Femur (tissue), 1 donor: ENCODE data around the gene FIG4.
"Not testable (repeated sequence)": the region's sequence is repeated elsewhere in the genome, so short reads cannot be mapped to it uniquely, and the experiment has no call there.

Source experiments
- DNase-seq: peaks from one replicate; pipeline ENCODE4 v3.0.0-alpha.2; 2017

The FIG4 gene

DNA sequence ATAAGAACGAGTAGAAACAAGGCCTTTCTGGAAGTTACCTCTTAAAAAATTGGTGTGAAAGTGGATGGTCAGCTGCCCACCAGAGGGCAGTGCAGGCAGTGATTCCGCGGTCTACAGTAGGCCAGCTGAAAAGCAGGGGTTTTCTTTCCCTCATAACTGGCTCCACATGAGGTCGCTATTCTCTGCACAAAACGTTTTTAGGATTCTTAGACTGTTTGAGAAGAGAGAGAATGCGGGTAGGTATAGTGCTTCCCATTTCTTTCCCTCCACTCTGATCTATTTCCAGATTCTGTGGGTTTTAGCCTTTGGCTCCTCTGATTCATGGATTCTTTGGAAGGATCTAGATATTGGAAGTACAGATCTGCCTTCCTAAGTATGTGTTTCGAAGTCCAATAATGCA is 14.2 kb downstream of the FIG4 start:
- peak; percentile 89 for DNase-seq

DNA sequence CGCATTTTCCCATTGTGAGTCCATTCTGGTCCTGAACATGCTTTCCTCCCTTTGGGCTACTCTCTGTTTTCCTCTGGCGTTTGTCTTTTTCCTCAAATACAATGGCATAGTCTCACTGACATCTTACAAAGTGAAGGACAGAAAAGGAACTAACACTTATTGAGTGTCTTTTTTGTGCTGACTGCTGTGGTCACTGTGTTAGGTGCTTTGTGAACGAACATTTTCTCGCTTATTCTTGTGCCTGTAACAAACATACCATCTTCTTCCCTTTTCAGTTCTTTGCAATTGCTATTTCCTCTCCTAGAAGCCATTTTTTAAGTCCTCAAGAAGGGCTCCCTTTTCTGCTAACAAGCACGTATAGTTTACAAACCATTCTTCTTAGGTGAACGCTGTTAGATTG is 15.4 kb downstream of the FIG4 start:
- DNase-seq = no peak

DNA sequence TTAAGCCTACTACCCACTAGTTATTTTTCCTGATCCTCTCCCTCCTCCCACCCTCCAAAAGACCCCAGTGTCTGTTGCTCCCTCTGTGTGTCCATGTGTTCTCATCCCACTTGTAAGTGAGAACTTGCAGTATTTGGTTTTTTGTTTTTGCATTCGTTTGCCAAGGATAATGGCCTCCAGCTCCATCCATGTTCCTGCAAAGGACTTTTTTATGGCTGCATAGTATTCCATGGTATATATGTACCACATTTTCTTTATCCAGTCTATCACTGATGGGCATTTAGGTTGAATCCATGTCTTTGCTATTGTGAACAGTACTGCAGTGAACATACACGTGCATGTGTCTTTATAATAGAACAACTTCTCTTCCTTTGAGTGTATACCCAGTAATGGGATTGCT is 17.0 kb downstream of the FIG4 start:
- DNase-seq = not testable (repeated sequence)

DNA sequence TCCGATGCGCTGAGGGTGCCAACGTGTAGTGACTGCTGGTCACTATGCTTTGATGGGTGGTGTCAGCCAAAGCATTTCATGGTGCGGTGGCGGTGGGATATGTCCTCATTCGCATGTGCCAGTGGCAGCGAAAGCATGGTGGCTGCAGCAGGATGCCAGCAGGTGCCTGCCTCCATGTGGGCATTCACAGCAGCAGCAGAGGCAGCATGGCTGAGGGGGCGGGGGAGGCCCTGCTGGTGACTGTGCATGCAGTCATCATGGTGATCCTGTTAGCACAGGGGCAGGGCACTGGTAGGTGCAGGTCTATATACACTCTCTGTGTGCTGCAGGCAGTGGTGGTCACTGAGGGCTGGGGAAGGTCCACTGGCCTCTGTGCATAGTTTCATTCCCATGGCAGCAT is 22.0 kb downstream of the FIG4 start:
- DNase-seq = no peak

DNA sequence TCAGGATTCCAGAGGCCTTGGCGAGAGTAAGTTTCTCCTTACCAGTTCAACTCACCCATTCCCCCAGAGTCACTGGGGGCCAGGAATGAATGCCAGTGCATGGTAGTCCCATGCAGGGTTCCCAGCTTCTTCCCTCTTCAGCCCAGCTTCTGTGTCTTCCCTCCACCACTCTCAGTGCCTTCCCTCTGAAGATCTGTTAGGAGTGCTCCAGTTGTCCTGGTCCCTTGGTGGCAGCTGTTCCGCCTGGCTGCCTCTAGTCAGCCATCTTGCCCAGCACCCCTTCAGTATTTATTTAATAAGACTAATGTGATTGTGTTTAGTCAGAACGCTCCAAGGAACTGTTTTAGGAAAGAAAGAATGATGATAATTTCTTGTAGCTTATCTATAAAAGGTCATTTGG is 23.1 kb downstream of the FIG4 start:
- no peak for DNase-seq

DNA sequence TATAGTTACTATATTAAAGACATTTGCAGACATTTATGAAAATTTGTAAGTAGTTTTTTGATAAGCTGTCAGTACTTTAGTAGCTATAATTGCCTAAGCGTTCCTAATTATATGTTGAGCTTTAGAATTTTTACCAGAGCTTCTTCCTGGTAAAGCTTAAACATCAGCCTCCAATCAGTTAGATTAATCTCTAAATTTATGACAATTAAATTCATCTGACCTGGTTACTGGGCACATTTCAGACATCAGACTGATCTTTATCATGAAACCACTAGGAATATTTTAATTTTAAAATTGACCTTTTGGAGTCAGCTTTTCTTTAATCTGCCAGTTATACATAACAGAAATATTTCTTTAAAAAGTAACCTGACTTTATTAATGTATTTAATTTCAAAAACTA is 23.5 kb downstream of the FIG4 start:
- DNase-seq = no peak

DNA sequence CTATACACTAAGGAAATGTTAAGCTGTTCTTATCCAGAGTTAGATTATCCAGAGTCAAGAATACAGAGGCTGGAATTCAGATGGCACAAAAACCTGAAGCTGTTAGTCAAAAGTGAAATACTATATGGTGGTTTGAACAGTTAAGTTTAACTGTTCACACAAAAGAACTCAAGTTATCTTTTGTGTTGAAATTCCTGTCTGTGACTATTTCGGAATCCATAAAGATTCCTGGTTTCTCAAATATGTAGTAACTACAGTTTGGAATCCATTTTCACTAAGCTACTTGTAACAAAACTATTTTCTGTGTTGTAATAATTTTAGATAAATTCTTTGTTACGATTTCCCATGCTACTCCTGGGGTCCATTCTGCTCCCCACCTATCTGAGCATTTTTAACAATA is 24.5 kb downstream of the FIG4 start:
- DNase-seq = no peak

DNA sequence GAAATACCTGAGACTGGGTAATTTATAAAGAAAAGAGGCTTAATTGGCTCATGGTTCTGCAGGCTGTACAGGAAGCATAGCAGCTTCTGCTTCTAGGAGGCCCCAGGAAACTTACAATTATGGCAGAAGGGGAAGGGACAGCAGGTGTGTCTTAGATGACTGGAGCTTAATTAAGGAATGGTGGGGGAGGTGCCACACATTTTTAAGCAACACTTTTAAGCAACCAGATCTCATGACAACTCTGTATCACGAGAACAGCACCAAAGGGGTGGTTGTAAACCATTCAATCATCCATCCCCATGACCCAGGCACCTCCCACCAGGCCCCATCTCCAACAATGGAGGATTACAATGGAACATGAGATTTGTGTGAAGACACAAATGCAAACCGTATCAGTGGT is 26.9 kb downstream of the FIG4 start:
- DNase-seq = no peak

DNA sequence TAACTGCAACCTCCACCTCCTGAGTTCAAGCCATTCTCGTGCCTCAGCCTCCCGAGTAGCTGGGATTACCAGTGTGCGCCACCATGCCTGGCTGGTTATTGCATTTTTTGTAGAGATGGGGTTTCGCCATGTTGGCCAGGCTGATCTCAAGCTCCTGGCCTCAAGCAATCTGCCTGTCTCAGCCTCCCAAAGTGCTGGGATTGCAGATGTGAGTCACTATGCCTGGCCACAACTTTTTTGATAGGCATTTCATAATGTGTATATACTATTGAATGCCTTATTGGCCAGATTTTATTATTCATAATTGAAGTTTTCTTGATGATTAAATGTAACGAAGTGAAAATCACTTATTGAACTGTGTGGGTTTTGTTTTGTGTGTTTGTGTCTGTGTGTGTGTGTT is 27.9 kb downstream of the FIG4 start:
- DNase-seq = no peak

DNA sequence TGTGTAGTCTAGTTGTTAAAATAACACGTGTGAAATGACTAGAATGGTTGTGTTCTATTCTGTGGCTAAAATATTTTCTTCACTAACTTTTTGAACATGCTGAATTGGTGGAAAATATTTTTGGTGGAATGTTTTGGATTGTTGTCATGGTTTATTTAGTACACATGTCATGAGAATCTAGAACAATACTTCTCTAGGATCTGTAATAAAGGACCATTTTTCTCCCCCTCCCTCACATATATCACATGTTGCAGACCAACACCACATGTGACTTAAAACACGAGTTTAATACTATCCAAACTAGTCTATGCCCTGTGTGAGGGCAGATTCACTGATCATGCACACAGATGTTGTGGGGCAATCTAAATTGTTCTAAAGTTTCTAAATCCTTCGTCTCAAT is 29.2 kb downstream of the FIG4 start:
- DNase-seq = no peak

DNA sequence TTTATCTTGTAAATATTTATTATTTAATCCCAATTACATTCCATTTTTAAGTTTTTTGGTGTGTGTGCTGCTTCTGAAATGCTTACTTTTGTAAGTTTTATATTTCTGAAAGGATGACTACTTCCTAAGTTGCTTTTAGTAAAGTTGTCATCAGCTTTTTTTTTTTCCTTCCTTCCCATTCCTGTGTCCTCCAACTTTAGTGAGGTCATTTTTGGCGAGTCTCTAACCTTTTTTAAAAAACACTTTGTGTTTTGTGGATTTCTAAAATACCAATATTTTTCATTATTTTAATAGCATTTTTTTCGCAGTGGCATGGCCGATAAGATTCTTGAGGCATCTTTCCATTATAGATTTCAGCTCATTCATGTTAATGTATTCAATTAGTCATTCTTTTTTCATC is 30.9 kb downstream of the FIG4 start:
- no peak for DNase-seq

DNA sequence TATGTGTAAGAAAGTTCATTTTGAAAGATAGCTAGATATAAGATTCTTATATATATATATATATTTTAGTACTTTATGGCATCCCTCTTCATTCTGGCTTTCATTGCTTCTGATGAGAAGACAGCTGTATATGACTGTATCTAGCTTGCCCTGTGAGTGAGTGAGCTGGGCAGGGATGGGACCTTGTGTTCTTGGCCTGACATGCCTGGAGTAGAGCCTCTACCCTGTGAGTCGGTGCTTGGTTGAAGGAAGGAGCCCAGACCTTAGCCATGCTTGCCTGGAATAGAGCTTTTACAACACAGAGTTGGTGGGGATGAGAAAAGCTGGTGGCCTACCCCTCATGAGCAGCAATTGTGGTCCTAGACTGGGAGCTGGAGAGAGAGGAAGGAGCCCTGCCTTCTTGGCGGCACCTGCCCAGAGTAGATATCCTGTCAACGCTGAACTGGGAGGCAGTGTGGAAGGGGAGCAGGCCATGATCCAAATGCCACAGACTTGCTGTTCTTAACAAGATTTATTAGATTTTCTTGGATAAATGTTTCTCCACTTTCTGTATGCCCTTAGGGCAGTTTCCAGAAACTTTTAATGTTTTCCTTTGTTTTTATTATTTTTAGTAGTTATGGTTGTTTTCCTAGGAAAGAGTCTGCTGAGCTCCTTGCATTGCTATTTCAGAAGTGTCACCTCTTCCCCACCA is 31.6 kb downstream of the FIG4 start:
- no peak for DNase-seq

DNA sequence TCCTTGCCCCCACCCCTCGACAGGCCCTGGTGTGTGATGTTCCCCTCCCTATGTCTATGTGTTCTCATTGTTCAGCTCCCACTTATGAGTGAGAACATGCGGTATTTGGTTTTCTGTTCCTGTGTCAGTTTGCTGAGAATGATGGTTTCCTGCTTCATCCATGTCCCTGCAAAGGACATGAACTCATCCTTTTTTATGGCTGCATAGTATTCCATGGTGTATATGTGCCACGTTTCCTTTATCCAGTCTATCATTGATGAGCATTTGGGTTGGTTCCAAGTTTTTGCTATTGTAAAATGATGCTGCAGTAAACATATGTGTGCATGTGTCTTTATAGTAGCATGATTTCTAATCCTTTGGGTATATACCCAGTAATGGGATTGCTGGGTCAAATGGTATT is 34.2 kb downstream of the FIG4 start:
- DNase-seq = not testable (repeated sequence)

DNA sequence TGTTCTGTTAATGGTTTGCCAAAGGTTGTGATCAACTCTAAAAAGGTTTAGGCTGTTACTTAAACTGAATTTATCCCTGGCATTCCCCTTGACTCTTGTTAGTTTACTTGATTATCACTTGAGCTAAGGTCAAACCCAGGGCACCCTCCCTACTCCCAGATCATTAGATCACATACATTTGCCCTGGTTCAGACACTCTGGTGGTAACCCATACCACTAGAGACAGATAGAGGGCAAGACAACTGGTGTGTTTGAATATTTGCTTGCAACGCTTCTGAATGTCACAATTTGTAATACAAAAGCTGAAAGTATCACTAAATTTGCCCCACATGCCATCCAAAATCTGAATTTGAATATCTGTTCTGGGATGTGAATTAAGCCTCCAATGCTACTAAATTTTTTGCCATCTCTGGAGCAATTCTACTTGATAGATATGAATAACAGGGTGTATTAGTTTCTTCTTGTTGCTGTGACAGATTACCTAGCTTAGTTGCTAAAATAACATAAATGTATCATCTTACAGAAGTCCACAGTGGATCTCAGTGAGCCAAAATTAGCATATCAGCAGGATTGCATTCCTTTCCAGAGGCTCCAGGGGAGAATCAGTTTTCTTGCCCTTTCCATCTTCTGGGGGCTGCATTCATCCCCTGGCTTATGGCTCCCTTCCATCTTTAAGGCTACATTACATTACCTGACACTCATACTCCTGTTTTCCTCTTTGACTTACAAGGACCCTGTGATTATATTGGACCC is 45.4 kb downstream of the FIG4 start:
- DNase-seq = no peak

DNA sequence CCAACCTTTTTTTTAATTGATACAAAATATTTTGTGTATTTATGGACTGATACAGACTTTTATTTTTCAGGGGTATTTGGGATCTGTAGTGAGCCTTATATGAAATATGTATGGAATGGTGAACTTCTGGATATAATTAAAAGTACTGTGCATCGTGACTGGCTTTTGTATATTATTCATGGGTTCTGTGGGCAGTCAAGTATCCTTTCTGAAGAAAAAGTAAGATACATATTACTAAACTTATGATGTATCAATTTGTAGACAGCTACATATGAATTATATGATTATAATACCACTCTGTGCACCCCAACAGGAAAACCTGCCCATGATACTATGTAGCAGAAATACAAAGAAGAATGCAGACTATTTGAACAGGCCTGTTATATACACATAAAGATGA is 47.2 kb downstream of the FIG4 start:
- no peak for DNase-seq

DNA sequence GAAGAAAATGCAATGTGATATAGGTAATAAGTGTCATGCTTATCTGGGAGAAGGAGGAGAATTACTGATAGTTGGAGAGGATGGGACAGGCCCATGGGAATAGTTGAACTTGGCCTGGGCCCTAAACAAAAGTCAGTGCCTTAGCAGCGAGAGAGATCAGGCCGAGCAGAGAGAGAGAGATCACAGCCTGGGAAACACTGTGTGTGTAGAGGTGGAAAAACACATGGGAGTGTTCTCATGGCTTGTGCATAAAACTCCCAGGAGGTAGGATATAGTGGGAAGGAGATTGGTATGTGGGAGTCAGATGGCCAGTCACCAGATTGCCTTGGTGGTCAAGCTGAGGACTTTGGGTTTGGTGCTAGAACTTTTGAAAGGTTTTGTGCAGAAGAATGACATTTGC is 47.6 kb downstream of the FIG4 start:
- no peak for DNase-seq

DNA sequence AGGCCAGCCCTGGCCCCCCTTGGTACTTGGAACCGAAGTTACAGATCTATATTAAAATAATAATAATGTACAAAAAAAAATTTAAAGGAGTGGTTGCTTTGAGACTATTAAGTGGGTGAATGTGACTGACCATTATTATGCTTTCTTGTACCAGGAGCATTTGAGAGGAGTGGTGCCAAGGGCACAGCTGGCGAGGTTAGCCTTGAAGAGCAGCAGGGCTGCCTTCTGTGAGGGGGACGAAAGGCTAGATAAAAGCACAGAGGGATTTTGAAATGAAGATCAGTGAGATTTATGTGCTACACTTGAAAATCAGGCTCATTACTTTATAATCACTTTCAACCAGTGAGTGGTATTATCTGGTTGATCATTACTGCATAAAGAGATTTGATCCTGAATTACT is 48.6 kb downstream of the FIG4 start:
- no peak for DNase-seq

DNA sequence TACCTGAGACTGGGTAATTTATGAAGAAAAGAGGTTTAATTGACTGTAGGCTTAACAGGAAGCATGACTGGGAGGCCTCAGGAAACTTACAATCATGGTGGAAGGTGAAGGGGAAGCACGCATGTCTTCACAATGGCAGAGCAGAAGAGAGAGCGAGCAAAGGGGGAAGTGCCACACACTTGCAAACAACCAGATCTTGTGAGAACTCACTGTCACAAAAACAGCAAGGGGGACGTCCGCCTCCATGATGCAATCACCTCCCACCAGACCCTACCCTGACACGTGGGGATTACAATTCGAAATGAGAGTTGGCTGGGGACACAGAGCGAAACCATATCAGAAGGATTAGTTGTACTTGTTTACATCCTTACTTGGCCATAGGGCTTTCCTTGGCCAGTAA is 49.7 kb downstream of the FIG4 start:
- no peak for DNase-seq

DNA sequence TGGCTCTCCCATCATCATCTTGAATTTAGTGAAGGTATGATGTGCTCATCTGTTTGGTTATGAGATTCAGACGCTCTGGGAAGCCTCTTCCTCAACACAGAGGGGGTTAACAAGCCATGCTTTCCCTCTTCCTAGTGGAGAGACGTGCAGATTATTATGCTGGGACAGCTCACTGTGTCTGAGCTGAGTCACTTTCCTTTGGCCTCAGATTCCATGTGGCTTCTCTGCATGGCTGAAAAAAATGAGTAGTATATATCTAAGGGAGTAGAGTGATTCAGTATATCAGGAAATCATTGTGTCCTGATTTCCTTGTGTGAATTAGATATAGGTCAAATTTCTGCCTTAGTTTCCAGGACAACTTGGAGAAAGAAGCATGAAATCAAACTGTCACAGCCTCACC is 52.6 kb downstream of the FIG4 start:
- DNase-seq = no peak

DNA sequence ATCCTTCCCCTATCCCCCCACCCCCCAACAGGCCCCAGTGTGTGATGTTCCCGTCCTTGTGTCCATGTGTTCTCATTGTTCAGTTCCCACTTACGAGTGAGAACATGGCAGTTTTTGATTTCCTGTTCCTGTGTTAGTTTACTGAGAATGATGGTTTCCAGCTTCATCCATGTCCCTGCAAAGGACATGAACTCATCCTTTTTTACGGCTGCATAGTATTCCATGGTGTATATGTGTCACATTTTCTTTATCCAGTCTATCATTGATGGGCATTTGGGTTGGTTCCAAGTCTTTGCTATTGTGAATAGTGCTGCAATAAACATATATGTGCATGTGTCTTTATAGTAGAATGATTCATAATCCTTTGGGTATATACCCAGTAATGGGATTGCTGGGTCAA is 53.7 kb downstream of the FIG4 start:
- DNase-seq = not testable (repeated sequence)

DNA sequence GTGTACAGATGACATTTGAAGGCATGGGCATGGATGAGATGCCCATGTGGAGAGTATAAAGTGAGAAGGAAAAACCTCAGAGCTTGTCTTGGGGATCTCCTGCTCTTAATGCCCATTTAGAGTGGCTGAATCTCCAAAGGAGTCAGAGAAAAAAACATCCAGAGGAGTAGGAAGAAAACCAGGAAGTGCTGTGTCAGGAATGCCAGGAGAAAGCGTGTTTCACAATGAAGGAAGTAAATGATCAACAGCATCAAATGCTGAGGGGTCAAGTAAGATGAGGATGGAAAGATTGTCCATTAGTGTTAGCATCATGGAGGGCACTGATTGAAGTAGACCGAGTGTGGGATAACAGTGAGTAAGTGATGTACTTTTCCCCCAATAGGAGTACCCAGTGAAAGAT is 56.1 kb downstream of the FIG4 start:
- DNase-seq = no peak

DNA sequence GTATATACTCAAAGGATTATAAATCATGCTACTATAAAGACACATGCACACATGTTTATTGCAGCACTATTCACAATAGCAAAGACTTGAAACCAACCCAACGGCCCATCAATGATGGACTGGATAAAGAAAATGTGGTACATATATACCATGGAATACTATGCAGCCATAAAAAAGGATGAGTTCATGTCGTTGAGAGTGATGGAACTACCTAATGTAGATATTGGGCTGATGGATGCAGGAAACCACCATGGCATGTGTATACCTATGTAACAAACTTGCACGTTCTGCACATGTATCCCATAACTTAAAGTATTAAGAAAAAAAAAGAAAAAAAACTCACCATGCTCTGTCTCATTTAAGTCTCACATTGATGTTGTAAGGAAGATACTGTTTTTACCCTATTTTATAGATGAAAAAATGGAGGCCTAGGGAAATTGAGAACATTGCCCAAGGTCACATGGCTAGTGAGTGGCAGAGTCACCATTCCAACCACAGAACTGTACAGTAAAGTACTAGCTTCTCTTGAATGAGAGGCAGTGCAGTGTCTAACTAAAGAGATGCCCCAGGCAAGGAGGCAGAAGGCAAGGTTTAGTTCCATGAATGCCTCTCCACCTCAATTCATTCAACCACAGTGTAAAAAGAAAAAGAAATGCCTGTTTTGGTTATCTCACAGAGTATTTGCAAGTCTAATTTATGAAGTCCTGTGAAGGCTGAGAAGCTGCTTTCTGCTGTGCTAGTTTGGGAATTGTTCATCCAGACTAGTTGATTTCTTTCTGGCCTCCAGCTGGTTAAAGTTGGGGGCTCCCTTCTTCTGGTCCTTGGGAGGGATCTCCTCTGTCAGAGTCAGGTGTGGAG is 68.2 kb downstream of the FIG4 start:
- no peak for DNase-seq

DNA sequence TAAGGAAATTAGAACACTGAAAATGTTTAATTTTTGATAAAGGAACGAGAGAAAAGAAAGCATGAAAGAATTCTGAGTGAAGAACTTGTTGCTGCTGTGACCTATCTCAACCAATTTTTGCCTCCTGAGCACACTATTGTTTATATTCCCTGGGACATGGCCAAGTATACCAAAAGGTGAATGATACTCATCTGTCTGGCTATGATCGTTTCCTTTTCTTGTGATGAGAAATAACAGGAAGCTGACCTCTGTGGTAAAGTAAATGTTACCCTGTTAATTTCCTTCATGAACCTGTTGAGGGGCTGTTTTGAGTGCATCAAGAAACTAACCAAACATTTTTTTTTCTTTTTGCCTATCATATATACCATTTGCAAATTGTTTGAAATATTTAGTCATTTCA is 69.1 kb downstream of the FIG4 start:
- DNase-seq = no peak

DNA sequence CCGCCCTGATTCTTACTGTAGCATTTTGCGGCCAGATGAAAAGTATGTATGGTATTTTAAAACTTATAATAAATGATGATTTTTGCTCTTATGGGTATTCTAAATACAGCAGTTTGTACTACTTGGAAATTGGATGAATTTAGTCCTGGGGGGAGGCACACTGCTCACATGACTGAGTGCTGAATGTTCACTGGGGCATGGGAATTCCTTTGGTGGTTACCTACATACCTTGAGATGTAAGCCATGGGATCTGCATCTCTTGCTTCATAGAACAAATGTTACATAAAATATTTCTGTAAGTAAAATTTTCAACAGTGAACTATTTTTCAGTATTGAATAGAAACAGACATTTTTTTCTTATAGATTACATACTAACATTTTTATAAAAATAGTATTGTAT is 71.1 kb downstream of the FIG4 start:
- DNase-seq = no peak
